Astrocyte of the hippocampus (primary cell): ENCODE measurements around the gene CD300C.
"Not testable (repeated sequence)": the region's sequence is repeated elsewhere in the genome, so short reads cannot be mapped to it uniquely, and the experiment has no call there.

Experiments used
- DNase-seq: peaks from one replicate; pipeline ENCODE4 v3.0.0; 2011; ENCODE audit warnings: low read depth, low spot score

CD300C gene

GRCh38 chr17:74545843-74546230, at the start of gene CD300C:
TSS of gene CD300C (minus strand) at chr17:74546115. CDS start at chr17:74545782, 333 bp downstream.
- no peak for DNase-seq

GRCh38 chr17:74595037-74595750, 49.3 kb upstream of the CD300C start:
- no peak for DNase-seq

GRCh38 chr17:74592087-74592990, 46.4 kb upstream of the CD300C start, which contains the start of gene CD300LD:
TSS of gene CD300LD (minus strand) at chr17:74592283. CDS start at chr17:74592202, 81 bp downstream.
- DNase-seq = no peak

GRCh38 chr17:74591503-74591902, 45.6 kb upstream of the CD300C start:
- no peak for DNase-seq

- no peak for DNase-seq
These were observed 39.8 kb upstream of the CD300C start for GRCh38 chr17:74585711-74586110.

- no peak for DNase-seq
These were observed 38.6 kb upstream of the CD300C start for GRCh38 chr17:74584292-74585060.

GRCh38 chr17:74582633-74583032, 36.7 kb upstream of the CD300C start:
- DNase-seq = no peak

GRCh38 chr17:74579900-74580299, 34.0 kb upstream of the CD300C start:
- DNase-seq = no peak

GRCh38 chr17:74578979-74579378, 33.1 kb upstream of the CD300C start:
- no peak for DNase-seq

- no peak for DNase-seq
These were observed 28.7 kb upstream of the CD300C start for GRCh38 chr17:74574489-74575142.

GRCh38 chr17:74573635-74574034, 27.7 kb upstream of the CD300C start:
- DNase-seq = not testable (repeated sequence)

- DNase-seq = no peak
These were observed 27.3 kb upstream of the CD300C start for GRCh38 chr17:74573169-74573568.

GRCh38 chr17:74571621-74572270, 25.8 kb upstream of the CD300C start:
- DNase-seq = no peak

- DNase-seq = peak; percentile 97
These were observed 23.4 kb upstream of the CD300C start for GRCh38 chr17:74569020-74570003.

GRCh38 chr17:74568106-74568873, 22.4 kb upstream of the CD300C start:
- DNase-seq = peak; percentile 38

- no peak for DNase-seq
These were observed 21.5 kb upstream of the CD300C start, which contains the start of gene CD300H for GRCh38 chr17:74567397-74567796. TSS of gene CD300H (minus strand) at chr17:74567509.

GRCh38 chr17:74566132-74566753, 20.3 kb upstream of the CD300C start:
- DNase-seq = peak; percentile 34

GRCh38 chr17:74565126-74565525, 19.2 kb upstream of the CD300C start:
- no peak for DNase-seq
